GM12878 (cell line): ENCODE measurements around the gene COL18A1. TPM values are rescaled to one million over a fixed set of nuclear protein-coding genes. Genes with fewer than 3 reads are reported as not detected.

ENCODE experiments used
- BMI1 ChIP-seq: fragments of 450-650 bp; IDR thresholded peaks from 2 replicates; pipeline ENCODE4 v1.6.1; 2016; ENCODE audit warnings: mild to moderate bottlenecking, moderate library complexity, borderline replicate concordance
- BRCA1 ChIP-seq: IDR thresholded peaks from 2 replicates; pipeline ENCODE4 v1.6.1; 2011; ENCODE audit warnings: low read depth, low read length, improper control_type of control experiment
- CBX3 ChIP-seq: fragments of 200-600 bp; sonication (generic); IDR thresholded peaks from 2 replicates; pipeline ENCODE4 v1.6.1; 2016; ENCODE audit warnings: low read depth, borderline replicate concordance
- CBX5 ChIP-seq: sonication (generic); IDR thresholded peaks from 2 replicates; pipeline ENCODE4 v1.6.1; 2016; ENCODE audit warnings: low read depth, moderate library complexity, mild to moderate bottlenecking, inconsistent platforms
- CREM ChIP-seq: IDR thresholded peaks from 2 replicates; pipeline ENCODE4 v1.6.1; 2014; ENCODE audit warnings: antibody characterized with exemption, low read depth
- E2F4 ChIP-seq: IDR thresholded peaks from 2 replicates; pipeline ENCODE4 v1.6.1; 2012; ENCODE audit warnings: low read depth, low read length, improper control_type of control experiment
- ELK1 ChIP-seq: IDR thresholded peaks from 2 replicates; pipeline ENCODE4 v1.6.1; 2012; ENCODE audit warnings: low read depth, low read length, improper control_type of control experiment
- HCFC1 ChIP-seq: fragments of 150-350 bp; IDR thresholded peaks from 2 replicates; pipeline ENCODE4 v1.6.1; 2014; ENCODE audit warnings: low read length
- HDGF ChIP-seq: fragments of 450-650 bp; IDR thresholded peaks from 2 replicates; pipeline ENCODE4 v1.6.1; 2016; ENCODE audit warnings: antibody characterized with exemption
- JUND ChIP-seq: IDR thresholded peaks from 2 replicates; pipeline ENCODE4 v1.6.1; 2012; ENCODE audit warnings: low read depth, mild to moderate bottlenecking, low read length, improper control_type of control experiment, moderate library complexity
- KLF5 ChIP-seq: fragments of 450-650 bp; IDR thresholded peaks from 2 replicates; pipeline ENCODE4 v1.6.1; 2014; ENCODE audit warnings: mild to moderate bottlenecking; ENCODE audit not compliant: partially characterized antibody
- MAX ChIP-seq: IDR thresholded peaks from 2 replicates; pipeline ENCODE4 v1.6.1; 2012; ENCODE audit warnings: low read depth, low read length, improper control_type of control experiment
- MTA2 ChIP-seq: fragments of 450-650 bp; IDR thresholded peaks from 2 replicates; pipeline ENCODE4 v1.6.1; 2016; ENCODE audit warnings: low read depth, mild to moderate bottlenecking, moderate library complexity
- POLR2A ChIP-seq: IDR thresholded peaks from 2 replicates; pipeline ENCODE4 v1.6.1; 2011; ENCODE audit warnings: low read depth, mild to moderate bottlenecking, low read length
- POLR2AphosphoS2 ChIP-seq: IDR thresholded peaks from 2 replicates; pipeline ENCODE4 v1.6.1; 2011; ENCODE audit warnings: low read depth, mild to moderate bottlenecking, low read length, improper control_type of control experiment, moderate library complexity
- PRDM15 ChIP-seq: fragments of 450-650 bp; formaldehyde crosslinking; IDR thresholded peaks from 2 replicates; pipeline ENCODE4 v1.4.0; 2020; ENCODE audit warnings: mild to moderate bottlenecking, moderate library complexity
- REST ChIP-seq: IDR thresholded peaks from 2 replicates; pipeline ENCODE4 v1.6.1; 2012; ENCODE audit warnings: mild to moderate bottlenecking, low read depth, low read length
- SMAD1 ChIP-seq: fragments of 450-650 bp; IDR thresholded peaks from 2 replicates; pipeline ENCODE4 v1.6.1; 2018; ENCODE audit warnings: mild to moderate bottlenecking, low read depth; ENCODE audit not compliant: partially characterized antibody
- TAF1 ChIP-seq: IDR thresholded peaks from 2 replicates; pipeline ENCODE4 v1.6.1; 2011; ENCODE audit warnings: mild to moderate bottlenecking, low read depth, low read length, borderline replicate concordance
- TCF7 ChIP-seq: IDR thresholded peaks from 2 replicates; pipeline ENCODE4 v1.6.1; 2014; ENCODE audit warnings: antibody characterized with exemption, borderline replicate concordance
- YY1 ChIP-seq: IDR thresholded peaks from 2 replicates; pipeline ENCODE4 v1.6.1; 2011; ENCODE audit warnings: low read depth, mild to moderate bottlenecking, low read length
- ZNF384 ChIP-seq: IDR thresholded peaks from 2 replicates; pipeline ENCODE4 v1.6.1; 2012; ENCODE audit warnings: low read depth, mild to moderate bottlenecking, low read length, improper control_type of control experiment, borderline replicate concordance
- polyA plus RNA-seq, 11 experiments: library from polyadenylated mRNA; depleted of rRNA in 4 of 11; unstranded in 6 of 11; stranded (reverse) in 5 of 11; fragments of >200 nt; fragmentation: Nextera tagmentation in 4 of 11; fragmentation: Illumina TruSeq in 1 of 11; extraction: Ambion mirVana in 4 of 11; extraction: Trizol in 1 of 11; gene quantifications; 1 replicate in 1 of 11; 2 replicates in 10 of 11; pipeline versions ENCODE4 v1.2.1 to v1.2.3, GENCODE V29; 2011 to 2016; ENCODE audit warnings: inconsistent platforms in 2 of 11, missing spikeins in 2 of 11, low read depth in 1 of 11
- total RNA-seq, 4 experiments: library from RNA; depleted of rRNA in 3 of 4; stranded (reverse); fragments of >200 nt in 3 of 4; fragmentation: Illumina TruSeq in 1 of 4; extraction: Trizol in 1 of 4; gene quantifications; 2 replicates each; pipeline versions ENCODE4 v1.2.1 to v1.2.3, GENCODE V29; 2013 to 2021

The COL18A1 gene
- total and polyA plus RNA-seq, 10 of the 15 experiments (the other 5 are each of a cell fraction or from before 2014, with no cell fraction given): under 0.01 to 0.49 (median 0.09) TPM; not detected in 3

- TF ChIP-seq HCFC1: no peak
- TF ChIP-seq POLR2A: no peak
- no peak for TF ChIP-seq TAF1
- no peak for TF ChIP-seq KLF5
- no peak for TF ChIP-seq SMAD1
- no peak for TF ChIP-seq ZNF384
- TF ChIP-seq BRCA1: no peak
- TF ChIP-seq JUND: no peak
- no peak for TF ChIP-seq YY1
- TF ChIP-seq CBX3: no peak
- TF ChIP-seq TCF7: no peak
- 0 out of 2 replicates have a peak, but pooled peaks have one; percentile 31 for TF ChIP-seq MAX
- no peak for TF ChIP-seq E2F4
- no peak for TF ChIP-seq BMI1
- no peak for TF ChIP-seq CREM
- TF ChIP-seq REST: no peak
- no peak for TF ChIP-seq MTA2
- TF ChIP-seq HDGF: 0 out of 2 replicates have a peak, but pooled peaks have one; percentile 29
- TF ChIP-seq PRDM15: no peak
- TF ChIP-seq CBX5: no peak
- no peak for TF ChIP-seq POLR2AphosphoS2
- no peak for TF ChIP-seq ELK1
Measured at GRCh38 chr21:45549626-45550463, 144.9 kb downstream of the COL18A1 start (continued).
